LNCaP clone FGC (cell line): Measurements from ENCODE around the gene PIP4K2A.

Experiments used
- DNase-seq: peaks from one replicate; pipeline ENCODE4 v3.0.0-alpha.2; 2011; ENCODE audit warnings: low read depth
- H3K4me3 ChIP-seq: 2 replicates; pipeline ENCODE4 v1.5.1; 2011; ENCODE audit warnings: mild to moderate bottlenecking, low read depth, low read length, control low read depth
- CTCF ChIP-seq: IDR thresholded peaks from 2 replicates; pipeline ENCODE4 v1.5.1; 2012; ENCODE audit warnings: mild to moderate bottlenecking; ENCODE audit not compliant: control insufficient read depth, insufficient read depth; ENCODE audit errors: extremely low read depth

Gene PIP4K2A

GRCh38 chr10:22635650-22636049, 78.7 kb downstream of the PIP4K2A start:
- DNase-seq = no peak
- no peak for TF ChIP-seq CTCF
- no peak overlapping the region for H3K4me3 ChIP-seq

GRCh38 chr10:22634606-22635459, 79.5 kb downstream of the PIP4K2A start:
- H3K4me3 ChIP-seq = no peak overlapping the region
- no peak for TF ChIP-seq CTCF
- DNase-seq = no peak

- no peak for DNase-seq
- no peak overlapping the region for H3K4me3 ChIP-seq
- TF ChIP-seq CTCF = no peak
Observed at GRCh38 chr10:22634093-22634492, 80.3 kb downstream of the PIP4K2A start.

GRCh38 chr10:22633528-22633927, 80.8 kb downstream of the PIP4K2A start:
- no peak overlapping the region for H3K4me3 ChIP-seq

GRCh38 chr10:22633106-22633505, 81.3 kb downstream of the PIP4K2A start:
- 0 out of 2 replicates have a peak overlapping the region, but pooled peaks have one; percentile 6 for H3K4me3 ChIP-seq
- peak; percentile 69 for DNase-seq
- TF ChIP-seq CTCF = no peak

More at GRCh38 chr10:22633528-22633927, 80.8 kb downstream of the PIP4K2A start:
- no peak for DNase-seq
- TF ChIP-seq CTCF = no peak

- DNase-seq = no peak
- H3K4me3 ChIP-seq = no peak overlapping the region
- TF ChIP-seq CTCF = no peak
Observed at GRCh38 chr10:22631646-22632278, 82.6 kb downstream of the PIP4K2A start.

GRCh38 chr10:22631185-22631584, 83.2 kb downstream of the PIP4K2A start:
- no peak overlapping the region for H3K4me3 ChIP-seq
- no peak for DNase-seq
- TF ChIP-seq CTCF = no peak
